ENCODE data around the gene UBE2E2.

UBE2E2 gene

DNA sequence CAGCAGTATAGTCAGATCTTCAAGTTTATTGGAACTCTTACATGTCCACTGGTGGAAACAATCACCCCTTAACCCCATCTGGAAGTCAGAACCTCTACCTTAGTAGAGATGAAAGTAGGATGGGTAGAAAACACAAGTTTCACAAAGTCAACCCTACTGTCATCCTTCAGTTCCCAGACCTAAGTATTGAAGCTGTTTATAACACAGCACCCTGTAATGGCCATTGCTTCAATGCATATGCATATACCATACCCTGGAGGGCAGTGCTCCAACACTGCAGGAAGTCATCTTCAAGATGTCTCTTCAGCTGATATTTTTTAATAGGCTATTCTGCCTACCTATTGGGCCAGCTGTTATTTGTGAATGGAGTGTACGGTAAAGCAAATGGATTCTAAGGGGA is 241.3 kb downstream of the UBE2E2 start:
- H3K9me3 ChIP-seq (ENCODE audit: control insufficient read depth, insufficient read depth, low read length): no peaks in the 10 kb centered on the region
- H4K20me1 ChIP-seq (ENCODE audit: control insufficient read depth, insufficient read depth, low read depth, low read length): no peaks in the 10 kb centered on the region
- no peak overlapping the region for H3K4me2 ChIP-seq (ENCODE audit: low read length)
- H3K27ac ChIP-seq (ENCODE audit: low read depth, low read length): no peak overlapping the region
- no peaks in the 10 kb centered on the region for H3F3A ChIP-seq (ENCODE audit: control insufficient read depth, insufficient read depth)
- H3K79me2 ChIP-seq (ENCODE audit: control insufficient read depth, low read length): no peaks in the 10 kb centered on the region; the same call in 1 of the 2 replicates
- no peaks in the 10 kb centered on the region for H3K27me3 ChIP-seq (ENCODE audit: control insufficient read depth, low read length)
- H3K4me1 ChIP-seq (ENCODE audit: control insufficient read depth, low read length): peaks cover 28% of the 10 kb centered on the region
- H3K4me3 ChIP-seq (ENCODE audit: low read length): no peak overlapping the region
- H3K9me2 ChIP-seq (replicated peaks; ENCODE audit: control insufficient read depth, low read length): no peaks in the 10 kb centered on the region
- TF ChIP-seq, protein P1, sequence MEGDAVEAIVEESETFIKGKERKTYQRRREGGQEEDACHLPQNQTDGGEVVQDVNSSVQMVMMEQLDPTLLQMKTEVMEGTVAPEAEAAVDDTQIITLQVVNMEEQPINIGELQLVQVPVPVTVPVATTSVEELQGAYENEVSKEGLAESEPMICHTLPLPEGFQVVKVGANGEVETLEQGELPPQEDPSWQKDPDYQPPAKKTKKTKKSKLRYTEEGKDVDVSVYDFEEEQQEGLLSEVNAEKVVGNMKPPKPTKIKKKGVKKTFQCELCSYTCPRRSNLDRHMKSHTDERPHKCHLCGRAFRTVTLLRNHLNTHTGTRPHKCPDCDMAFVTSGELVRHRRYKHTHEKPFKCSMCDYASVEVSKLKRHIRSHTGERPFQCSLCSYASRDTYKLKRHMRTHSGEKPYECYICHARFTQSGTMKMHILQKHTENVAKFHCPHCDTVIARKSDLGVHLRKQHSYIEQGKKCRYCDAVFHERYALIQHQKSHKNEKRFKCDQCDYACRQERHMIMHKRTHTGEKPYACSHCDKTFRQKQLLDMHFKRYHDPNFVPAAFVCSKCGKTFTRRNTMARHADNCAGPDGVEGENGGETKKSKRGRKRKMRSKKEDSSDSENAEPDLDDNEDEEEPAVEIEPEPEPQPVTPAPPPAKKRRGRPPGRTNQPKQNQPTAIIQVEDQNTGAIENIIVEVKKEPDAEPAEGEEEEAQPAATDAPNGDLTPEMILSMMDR (IDR thresholded peaks at IDR 0.05; ENCODE audit: low read depth, low read length, poor library complexity, severe bottlenecking): no peak
- no peak for TF ChIP-seq EZH2phosphoT487 (IDR thresholded peaks at IDR 0.05; ENCODE audit: borderline replicate concordance, low read length)
- no peaks in the 10 kb centered on the region for H3K36me3 ChIP-seq (ENCODE audit: control insufficient read depth, low read length)

DNA sequence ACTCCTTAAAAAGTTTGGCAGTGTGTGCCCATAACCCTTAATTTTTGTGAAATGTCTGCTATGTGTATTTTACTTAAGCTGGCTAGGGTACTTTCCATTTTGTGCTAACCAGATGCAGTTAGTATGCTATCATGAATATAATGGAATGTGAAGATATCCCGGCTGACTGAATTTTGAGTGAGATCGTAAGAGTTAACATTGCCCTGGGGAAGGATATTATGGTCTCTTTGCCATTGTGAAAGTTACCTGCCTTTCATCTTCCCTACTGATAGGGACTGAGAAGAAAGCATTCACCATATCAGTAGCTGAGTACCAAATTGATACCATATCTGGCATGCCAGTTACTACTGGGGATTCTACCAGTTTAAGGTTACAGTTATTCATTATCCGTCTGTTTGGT is 243.2 kb downstream of the UBE2E2 start:
- H3K27me3 ChIP-seq (ENCODE audit: control insufficient read depth, low read length): no peaks in the 10 kb centered on the region
- H3K4me3 ChIP-seq (ENCODE audit: low read length): no peak overlapping the region

DNA sequence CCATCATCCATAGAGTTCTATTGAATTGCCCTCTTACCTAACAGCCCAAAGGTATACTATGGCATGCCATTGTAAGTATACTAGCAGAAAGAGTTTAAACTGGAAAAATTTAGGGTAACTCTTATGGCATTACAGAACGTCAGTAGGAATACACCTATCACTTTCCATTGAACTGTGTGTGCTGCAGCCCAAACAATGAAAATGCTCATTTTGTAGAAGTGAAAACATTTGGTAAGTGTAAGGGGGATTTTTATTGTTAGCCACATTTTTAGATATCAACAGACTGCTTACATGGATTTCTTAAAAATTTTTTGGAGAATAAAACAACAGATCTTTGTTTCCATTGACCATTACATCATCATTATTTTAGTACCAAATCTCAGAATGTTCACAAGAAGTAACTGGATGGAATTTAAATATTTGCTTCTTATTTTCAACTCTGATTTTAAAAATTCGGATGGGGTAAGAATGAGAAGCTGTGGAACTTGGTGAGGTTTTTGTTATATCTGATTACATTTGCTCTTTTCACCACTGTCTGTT is 245.9 kb downstream of the UBE2E2 start:
- Histone ChIP-seq H3K4me1 (ENCODE audit: control insufficient read depth, low read length) (peaks cover 5% of the 10 kb centered on the region), H3K79me2 (ENCODE audit: control insufficient read depth, low read length) (no peaks in the 10 kb centered on the region), H3F3A (ENCODE audit: control insufficient read depth, insufficient read depth) (no peaks in the 10 kb centered on the region), H3K4me2 (ENCODE audit: low read length) (no peak overlapping the region), H3K9me3 (ENCODE audit: control insufficient read depth, insufficient read depth, low read length) (no peaks in the 10 kb centered on the region), H3K4me3 (ENCODE audit: low read length) (no peak overlapping the region), H4K20me1 (ENCODE audit: control insufficient read depth, insufficient read depth, low read depth, low read length) (no peaks in the 10 kb centered on the region), H3K27ac (ENCODE audit: low read depth, low read length) (no peak overlapping the region), H3K36me3 (ENCODE audit: control insufficient read depth, low read length) (no peaks in the 10 kb centered on the region), H3K27me3 (ENCODE audit: control insufficient read depth, low read length) (no peaks in the 10 kb centered on the region), H3K9me2 (replicated peaks; ENCODE audit: control insufficient read depth, low read length) (no peaks in the 10 kb centered on the region)
- TF ChIP-seq, protein P1 (IDR thresholded peaks at IDR 0.05; ENCODE audit: low read depth, low read length, poor library complexity, severe bottlenecking): no peak
- no peak for TF ChIP-seq EZH2phosphoT487 (IDR thresholded peaks at IDR 0.05; ENCODE audit: borderline replicate concordance, low read length)

More for the DNA sequence above, 243.2 kb downstream of the UBE2E2 start:
- Histone ChIP-seq H3K4me2 (ENCODE audit: low read length) (no peak overlapping the region), H3K36me3 (ENCODE audit: control insufficient read depth, low read length) (no peaks in the 10 kb centered on the region), H3K27ac (ENCODE audit: low read depth, low read length) (no peak overlapping the region), H3F3A (ENCODE audit: control insufficient read depth, insufficient read depth) (no peaks in the 10 kb centered on the region), H3K4me1 (ENCODE audit: control insufficient read depth, low read length) (peaks cover 16% of the 10 kb centered on the region), H3K9me2 (replicated peaks; ENCODE audit: control insufficient read depth, low read length) (no peaks in the 10 kb centered on the region), H3K79me2 (ENCODE audit: control insufficient read depth, low read length) (no peaks in the 10 kb centered on the region; the same call in 1 of the 2 replicates), H4K20me1 (ENCODE audit: control insufficient read depth, insufficient read depth, low read depth, low read length) (no peaks in the 10 kb centered on the region), H3K9me3 (ENCODE audit: control insufficient read depth, insufficient read depth, low read length) (no peaks in the 10 kb centered on the region)
- TF ChIP-seq EZH2phosphoT487 (IDR thresholded peaks at IDR 0.05; ENCODE audit: borderline replicate concordance, low read length): no peak
- TF ChIP-seq, protein P1 (IDR thresholded peaks at IDR 0.05; ENCODE audit: low read depth, low read length, poor library complexity, severe bottlenecking): no peak
